ENCODE data around the gene MYO7B. TPM values are rescaled to one million over a fixed set of nuclear protein-coding genes. Genes with fewer than 3 reads are reported as not detected.
A peak's percentile ranks its signal among the peaks of the same experiment; 100 is the strongest.

MYO7B gene
- total RNA-seq, 1 donor from 2014 or later: 0.28 TPM

DNA sequence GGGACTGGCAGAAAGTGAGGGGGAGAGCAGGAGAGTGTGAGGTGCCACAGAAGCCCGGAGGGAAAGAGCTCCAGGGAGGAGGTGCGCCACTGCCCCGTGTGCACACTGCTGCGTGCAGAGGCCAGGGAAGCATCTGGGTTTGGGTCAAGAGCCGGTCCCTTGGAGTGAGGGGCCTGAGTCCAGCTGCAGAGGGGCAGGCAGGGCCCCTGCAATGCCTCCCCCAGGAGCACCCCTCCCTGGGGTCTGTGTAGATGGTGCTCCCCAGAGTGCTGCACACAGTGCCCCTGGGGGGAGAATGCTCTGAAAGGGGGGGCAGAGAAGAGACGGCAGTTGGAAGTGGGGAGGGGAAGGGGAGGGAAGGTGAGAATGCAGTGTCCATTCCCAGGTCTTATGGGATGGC is 143.5 kb downstream of the MYO7B start:
- Mint-ChIP-seq H3K36me3 (ENCODE audit: low read depth) (no peaks in the 10 kb centered on the region), H3K9me3 (no peaks in the 10 kb centered on the region), H3K27ac (ENCODE audit: unreplicated experiment) (no peak overlapping the region), H3K4me3 (no peak overlapping the region), H3K4me1 (peaks cover 11% of the 10 kb centered on the region), H3K27me3 (ENCODE audit: low read depth) (peaks cover 39% of the 10 kb centered on the region)
- DNase-seq (ENCODE audit: low read depth, low spot score): no peak
- TF ChIP-seq, protein P1, sequence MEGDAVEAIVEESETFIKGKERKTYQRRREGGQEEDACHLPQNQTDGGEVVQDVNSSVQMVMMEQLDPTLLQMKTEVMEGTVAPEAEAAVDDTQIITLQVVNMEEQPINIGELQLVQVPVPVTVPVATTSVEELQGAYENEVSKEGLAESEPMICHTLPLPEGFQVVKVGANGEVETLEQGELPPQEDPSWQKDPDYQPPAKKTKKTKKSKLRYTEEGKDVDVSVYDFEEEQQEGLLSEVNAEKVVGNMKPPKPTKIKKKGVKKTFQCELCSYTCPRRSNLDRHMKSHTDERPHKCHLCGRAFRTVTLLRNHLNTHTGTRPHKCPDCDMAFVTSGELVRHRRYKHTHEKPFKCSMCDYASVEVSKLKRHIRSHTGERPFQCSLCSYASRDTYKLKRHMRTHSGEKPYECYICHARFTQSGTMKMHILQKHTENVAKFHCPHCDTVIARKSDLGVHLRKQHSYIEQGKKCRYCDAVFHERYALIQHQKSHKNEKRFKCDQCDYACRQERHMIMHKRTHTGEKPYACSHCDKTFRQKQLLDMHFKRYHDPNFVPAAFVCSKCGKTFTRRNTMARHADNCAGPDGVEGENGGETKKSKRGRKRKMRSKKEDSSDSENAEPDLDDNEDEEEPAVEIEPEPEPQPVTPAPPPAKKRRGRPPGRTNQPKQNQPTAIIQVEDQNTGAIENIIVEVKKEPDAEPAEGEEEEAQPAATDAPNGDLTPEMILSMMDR (conservative IDR thresholded peaks at IDR 0.05): no peak

DNA sequence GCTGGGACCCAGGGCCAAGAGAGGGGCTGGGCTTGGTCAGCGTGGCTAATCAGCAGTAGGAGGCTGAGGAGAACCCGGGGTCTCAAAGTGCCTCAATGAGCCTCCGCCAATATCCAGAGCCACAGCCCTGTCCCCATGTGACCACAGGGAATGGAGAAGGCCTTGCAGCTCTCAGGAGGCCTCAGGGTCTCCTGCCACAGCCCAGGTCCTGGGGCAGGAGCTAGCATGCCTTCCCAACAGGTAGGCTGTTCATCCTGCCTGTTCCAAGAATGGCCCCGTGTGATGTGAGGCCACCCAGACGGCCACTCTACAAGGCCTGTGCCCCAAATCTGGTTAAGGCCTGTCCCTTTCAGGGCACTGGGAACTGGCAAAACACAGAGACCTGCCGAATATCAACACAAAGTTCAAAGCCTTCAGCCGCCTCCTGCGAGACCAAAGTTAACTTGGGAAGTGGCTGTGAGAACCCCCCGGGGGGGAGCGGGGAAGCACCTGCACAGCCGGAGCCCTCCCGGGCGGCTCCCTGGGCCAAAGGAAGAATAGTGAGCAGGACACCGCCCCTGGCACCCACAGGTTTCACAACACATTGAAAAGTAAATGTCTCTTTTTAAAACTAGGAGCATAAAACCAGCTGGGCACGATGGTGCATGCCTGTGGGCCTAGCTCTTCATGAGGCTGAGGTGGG is 144.3 kb downstream of the MYO7B start:
- no peak for DNase-seq (ENCODE audit: low read depth, low spot score)
- no peaks in the 10 kb centered on the region for H3K9me3 Mint-ChIP-seq
- no peaks in the 10 kb centered on the region for H3K36me3 Mint-ChIP-seq (ENCODE audit: low read depth)
- no peak overlapping the region for H3K27ac Mint-ChIP-seq (ENCODE audit: unreplicated experiment)
- TF ChIP-seq, protein P1 (conservative IDR thresholded peaks at IDR 0.05): no peak
- H3K4me1 Mint-ChIP-seq: peaks cover 6% of the 10 kb centered on the region
- H3K4me3 Mint-ChIP-seq: no peak overlapping the region
- H3K27me3 Mint-ChIP-seq (ENCODE audit: low read depth): peaks cover 33% of the 10 kb centered on the region

GRCh38 chr2:127680706-127681287 is 145.3 kb downstream of the MYO7B start:
- TF ChIP-seq, protein P1 (conservative IDR thresholded peaks at IDR 0.05): no peak
- H3K4me3 Mint-ChIP-seq: no peak overlapping the region

GRCh38 chr2:127681288-127681804 is 145.9 kb downstream of the MYO7B start:
- no peaks in the 10 kb centered on the region for H3K36me3 Mint-ChIP-seq (ENCODE audit: low read depth)
- TF ChIP-seq, protein P1 (conservative IDR thresholded peaks at IDR 0.05): no peak
- H3K4me3 Mint-ChIP-seq: no peak overlapping the region
- H3K4me1 Mint-ChIP-seq: no peaks in the 10 kb centered on the region
- DNase-seq (ENCODE audit: low read depth, low spot score): no peak
- no peak overlapping the region for H3K27ac Mint-ChIP-seq (ENCODE audit: unreplicated experiment)
- H3K27me3 Mint-ChIP-seq (ENCODE audit: low read depth): peaks cover 24% of the 10 kb centered on the region
- H3K9me3 Mint-ChIP-seq: no peaks in the 10 kb centered on the region

More at GRCh38 chr2:127680706-127681287, 145.3 kb downstream of the MYO7B start:
- DNase-seq (ENCODE audit: low read depth, low spot score): no peak
- Mint-ChIP-seq H3K27me3 (ENCODE audit: low read depth) (peaks cover 30% of the 10 kb centered on the region), H3K27ac (ENCODE audit: unreplicated experiment) (peak overlapping the region; percentile 47), H3K4me1 (peaks cover 4% of the 10 kb centered on the region), H3K36me3 (ENCODE audit: low read depth) (no peaks in the 10 kb centered on the region), H3K9me3 (no peaks in the 10 kb centered on the region)

DNA sequence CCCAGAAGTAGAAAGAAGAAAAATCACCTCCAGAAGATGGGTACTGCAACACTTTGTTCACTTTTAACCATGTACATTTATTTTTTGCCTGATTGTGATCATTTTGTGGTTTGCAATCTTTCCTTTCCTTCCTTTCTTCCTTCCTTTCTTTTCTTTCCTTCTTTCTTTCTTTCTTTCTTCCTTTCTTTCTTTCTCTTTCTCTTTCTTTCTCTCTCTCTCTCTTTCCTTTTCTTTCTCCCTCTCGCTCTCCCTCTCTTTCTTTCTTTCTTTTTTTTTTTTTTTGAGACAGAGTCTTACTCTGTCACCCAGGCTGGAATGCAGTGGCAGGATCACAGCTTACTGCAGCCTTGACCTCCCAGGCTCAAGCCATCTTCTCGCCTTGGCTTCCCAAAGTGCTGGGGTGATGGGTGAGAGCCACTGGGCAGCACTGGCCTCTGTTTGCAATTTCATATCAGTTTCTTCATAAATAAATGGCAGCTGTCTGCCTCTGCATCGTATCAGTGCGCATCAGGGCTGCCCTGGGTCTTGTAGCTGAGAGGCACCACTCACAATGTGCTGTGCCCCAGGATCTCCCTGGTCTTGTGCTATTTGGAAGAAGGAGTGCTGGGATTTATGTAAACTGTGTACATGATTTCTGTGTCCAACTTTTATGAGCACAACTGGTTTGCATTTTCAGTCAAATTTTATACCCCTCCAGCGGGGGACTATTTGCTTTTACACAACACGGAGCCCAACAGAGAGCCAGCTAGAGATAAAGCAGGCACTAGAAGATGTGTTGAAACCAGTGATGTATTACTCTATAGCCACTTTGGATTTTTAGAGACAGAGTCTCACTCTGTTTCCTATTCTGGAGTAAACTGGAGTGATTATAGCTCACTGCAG is 146.7 kb downstream of the MYO7B start:
- H3K4me3 Mint-ChIP-seq: no peak overlapping the region
- H3K9me3 Mint-ChIP-seq: no peaks in the 10 kb centered on the region
- H3K36me3 Mint-ChIP-seq (ENCODE audit: low read depth): no peaks in the 10 kb centered on the region
- no peak for DNase-seq (ENCODE audit: low read depth, low spot score)
- no peak overlapping the region for H3K27ac Mint-ChIP-seq (ENCODE audit: unreplicated experiment)
- H3K27me3 Mint-ChIP-seq (ENCODE audit: low read depth): peaks cover 15% of the 10 kb centered on the region
- no peaks in the 10 kb centered on the region for H3K4me1 Mint-ChIP-seq
- TF ChIP-seq, protein P1 (conservative IDR thresholded peaks at IDR 0.05): no peak
